ENCODE results near the gene AHNAK2.

DNA sequence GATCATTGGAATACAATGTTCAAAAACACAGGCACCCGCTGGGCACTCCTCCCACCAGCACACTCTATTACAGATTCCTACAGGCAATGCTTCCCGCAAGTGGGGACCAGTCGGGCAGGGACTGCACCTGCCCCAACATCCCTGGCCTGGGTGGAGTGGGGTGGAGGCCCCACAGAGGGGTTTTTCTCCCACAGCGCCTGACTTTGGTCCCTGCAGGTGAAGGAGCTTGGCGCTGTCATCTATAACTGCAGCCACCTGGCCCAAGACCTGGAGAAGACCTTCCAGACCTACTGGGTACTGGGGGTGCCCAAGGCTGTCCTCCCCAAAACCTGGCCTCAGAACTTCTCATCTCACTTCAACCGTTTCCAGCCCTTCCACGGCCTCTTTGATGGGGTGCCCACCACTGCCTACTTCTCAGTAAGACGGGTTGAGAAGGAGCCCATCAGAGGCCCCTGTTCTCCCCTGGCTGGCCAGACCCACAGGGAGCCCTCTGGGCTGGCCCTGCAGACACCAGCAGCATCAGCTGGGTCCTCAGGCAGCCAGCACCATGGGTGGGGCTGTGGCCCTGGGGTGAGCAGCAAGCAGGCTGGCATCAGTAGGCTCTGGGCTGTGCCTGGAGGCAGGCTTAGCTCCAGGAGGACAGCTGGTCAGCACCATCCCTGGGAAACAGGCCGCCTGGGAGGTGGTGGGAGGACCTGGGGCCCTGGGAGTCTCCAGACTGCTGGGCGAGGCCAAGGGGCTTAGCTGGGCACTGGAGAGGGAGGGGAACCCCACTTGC lies 47.5 kb downstream of the AHNAK2 start:
- TF ChIP-seq, protein P1, sequence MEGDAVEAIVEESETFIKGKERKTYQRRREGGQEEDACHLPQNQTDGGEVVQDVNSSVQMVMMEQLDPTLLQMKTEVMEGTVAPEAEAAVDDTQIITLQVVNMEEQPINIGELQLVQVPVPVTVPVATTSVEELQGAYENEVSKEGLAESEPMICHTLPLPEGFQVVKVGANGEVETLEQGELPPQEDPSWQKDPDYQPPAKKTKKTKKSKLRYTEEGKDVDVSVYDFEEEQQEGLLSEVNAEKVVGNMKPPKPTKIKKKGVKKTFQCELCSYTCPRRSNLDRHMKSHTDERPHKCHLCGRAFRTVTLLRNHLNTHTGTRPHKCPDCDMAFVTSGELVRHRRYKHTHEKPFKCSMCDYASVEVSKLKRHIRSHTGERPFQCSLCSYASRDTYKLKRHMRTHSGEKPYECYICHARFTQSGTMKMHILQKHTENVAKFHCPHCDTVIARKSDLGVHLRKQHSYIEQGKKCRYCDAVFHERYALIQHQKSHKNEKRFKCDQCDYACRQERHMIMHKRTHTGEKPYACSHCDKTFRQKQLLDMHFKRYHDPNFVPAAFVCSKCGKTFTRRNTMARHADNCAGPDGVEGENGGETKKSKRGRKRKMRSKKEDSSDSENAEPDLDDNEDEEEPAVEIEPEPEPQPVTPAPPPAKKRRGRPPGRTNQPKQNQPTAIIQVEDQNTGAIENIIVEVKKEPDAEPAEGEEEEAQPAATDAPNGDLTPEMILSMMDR (IDR thresholded peaks at IDR 0.05; ENCODE audit: low read length): no peak
- TF ChIP-seq EZH2 (optimal IDR thresholded peaks at IDR 0.05; ENCODE audit: low read depth, low read length): no peak

Measured in MM.1S (cell line).